Esophagus muscularis mucosa (tissue), 4 donors: Measurements from ENCODE around the gene CLEC16A.

Experiments
- EP300 ChIP-seq: sonication (generic); formaldehyde crosslinking; IDR thresholded peaks from one replicate; pipeline ENCODE4 v1.6.1; 2017; ENCODE audit warnings: antibody characterized with exemption
- POLR2A ChIP-seq: fragments of 450-650 bp; IDR thresholded peaks from one replicate; pipeline ENCODE4 v1.6.1; 2017; ENCODE audit warnings: antibody characterized with exemption, moderate library complexity, mild to moderate bottlenecking, low read depth
- POLR2AphosphoS5 ChIP-seq, 2 donors: sonication (generic); formaldehyde crosslinking; IDR thresholded peaks; one replicate each; pipeline ENCODE4 v1.6.1; 2017; ENCODE audit warnings: antibody characterized with exemption in 2 of 2
- TF ChIP-seq, protein P1 (sequence below), 3 experiments: fragments of 200-600 bp in 2 of 3; fragments of 450-650 bp in 1 of 3; sonication (generic) in 2 of 3; IDR thresholded peaks; one replicate each; pipeline ENCODE4 v1.5.1; 2017 to 2019; ENCODE audit warnings: antibody characterized with exemption in 3 of 3, mild to moderate bottlenecking in 2 of 3, moderate library complexity in 1 of 3

DNA sequence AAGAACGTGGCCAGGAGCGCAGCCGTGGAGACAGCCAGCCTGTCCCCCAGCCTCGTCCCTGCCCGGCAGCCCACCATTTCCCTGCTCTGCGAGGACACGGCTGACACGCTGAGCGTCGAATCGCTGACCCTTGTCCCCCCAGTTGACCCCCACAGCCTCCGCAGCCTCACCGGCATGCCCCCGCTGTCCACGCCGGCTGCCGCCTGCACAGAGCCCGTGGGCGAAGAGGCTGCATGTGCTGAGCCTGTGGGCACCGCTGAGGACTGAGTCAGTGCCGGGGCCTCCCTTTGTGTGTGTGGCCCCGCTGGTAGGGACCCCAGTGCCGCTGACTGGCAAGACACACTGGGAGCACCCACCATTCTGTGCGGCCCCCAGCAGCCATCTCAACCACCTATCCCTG lies 234.1 kb downstream of the CLEC16A start:
- TF ChIP-seq POLR2A (no peak), EP300 (no peak), POLR2AphosphoS5 (IDR thresholded peaks at IDR 0.05) (no peak)
- TF ChIP-seq, protein P1, sequence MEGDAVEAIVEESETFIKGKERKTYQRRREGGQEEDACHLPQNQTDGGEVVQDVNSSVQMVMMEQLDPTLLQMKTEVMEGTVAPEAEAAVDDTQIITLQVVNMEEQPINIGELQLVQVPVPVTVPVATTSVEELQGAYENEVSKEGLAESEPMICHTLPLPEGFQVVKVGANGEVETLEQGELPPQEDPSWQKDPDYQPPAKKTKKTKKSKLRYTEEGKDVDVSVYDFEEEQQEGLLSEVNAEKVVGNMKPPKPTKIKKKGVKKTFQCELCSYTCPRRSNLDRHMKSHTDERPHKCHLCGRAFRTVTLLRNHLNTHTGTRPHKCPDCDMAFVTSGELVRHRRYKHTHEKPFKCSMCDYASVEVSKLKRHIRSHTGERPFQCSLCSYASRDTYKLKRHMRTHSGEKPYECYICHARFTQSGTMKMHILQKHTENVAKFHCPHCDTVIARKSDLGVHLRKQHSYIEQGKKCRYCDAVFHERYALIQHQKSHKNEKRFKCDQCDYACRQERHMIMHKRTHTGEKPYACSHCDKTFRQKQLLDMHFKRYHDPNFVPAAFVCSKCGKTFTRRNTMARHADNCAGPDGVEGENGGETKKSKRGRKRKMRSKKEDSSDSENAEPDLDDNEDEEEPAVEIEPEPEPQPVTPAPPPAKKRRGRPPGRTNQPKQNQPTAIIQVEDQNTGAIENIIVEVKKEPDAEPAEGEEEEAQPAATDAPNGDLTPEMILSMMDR (IDR thresholded peaks at IDR 0.05), result no peak
